Caco-2 (cell line): Measurements from ENCODE around the gene CDH13. TPM values are rescaled to one million over a fixed set of nuclear protein-coding genes. Genes with fewer than 3 reads are reported as not detected.

Source experiments
- BruUV-seq: library from RNA; stranded (reverse); fragments of 400-500 nt; replicated peaks from 2 replicates; lab custom pipeline; 2021; lab: Mats Ljungman, UMichigan
- CTCF ChIA-PET: fragments of 300-600 bp; sonication (Branson Sonifier 250); formaldehyde crosslinking; loops from one replicate; lab custom pipeline; 2022; ENCODE audit warnings: antibody characterized with exemption; lab: Charles Lee
- POLR2A ChIA-PET: fragments of 300-600 bp; sonication (Branson Sonifier 250); formaldehyde crosslinking; loops from one replicate; lab custom pipeline; 2022; ENCODE audit warnings: antibody characterized with exemption; lab: Charles Lee
- DNase-seq, 2 experiments: peaks; one replicate each; pipeline versions ENCODE4 v3.0.0 to v3.0.0-alpha.2; 2020 to 2022
- H3K27me3 ChIP-seq: replicated peaks from 2 replicates; pipeline ENCODE4 v1.6.0; 2011; ENCODE audit warnings: low read length; ENCODE audit not compliant: control insufficient read depth, insufficient read depth
- H3K36me3 ChIP-seq: 2 replicates; pipeline ENCODE4 v1.5.1; 2011; ENCODE audit warnings: low read length; ENCODE audit not compliant: control insufficient read depth, insufficient read depth
- H3K4me1 ChIP-seq: fragments of 250-450 bp; sonication (Bioruptor Pico); 2 replicates; pipeline ENCODE4 v1.5.1; 2020; ENCODE audit warnings: mild to moderate bottlenecking
- H3K4me3 ChIP-seq: 2 replicates; pipeline ENCODE4 v1.5.1; 2011; ENCODE audit warnings: low read depth, mild to moderate bottlenecking, control low read depth, low read length
- H3K9me3 ChIP-seq: fragments of 250-450 bp; sonication (Bioruptor Pico); 2 replicates; pipeline ENCODE4 v1.5.1; 2020; ENCODE audit warnings: mild to moderate bottlenecking, moderate library complexity
- H3K27ac Mint-ChIP-seq: one replicate; pipeline ENCODE4 v1.8.0; 2022; ENCODE audit warnings: mixed read lengths; ENCODE audit not compliant: unreplicated experiment
- H3K27me3 Mint-ChIP-seq: one replicate; pipeline ENCODE4 v1.8.0; 2022; ENCODE audit warnings: mixed read lengths; ENCODE audit not compliant: insufficient read depth, unreplicated experiment
- H3K36me3 Mint-ChIP-seq: one replicate; pipeline ENCODE4 v1.8.0; 2022; ENCODE audit warnings: mild to moderate bottlenecking, mixed read lengths; ENCODE audit not compliant: insufficient read depth, unreplicated experiment
- H3K4me1 Mint-ChIP-seq: one replicate; pipeline ENCODE4 v1.8.0; 2022; ENCODE audit warnings: low read depth, mixed read lengths; ENCODE audit not compliant: unreplicated experiment
- H3K4me3 Mint-ChIP-seq: one replicate; pipeline ENCODE4 v1.8.0; 2022; ENCODE audit warnings: mild to moderate bottlenecking, moderate library complexity, mixed read lengths; ENCODE audit not compliant: unreplicated experiment
- H3K9me3 Mint-ChIP-seq: one replicate; pipeline ENCODE4 v1.8.0; 2022; ENCODE audit warnings: mixed read lengths; ENCODE audit not compliant: unreplicated experiment
- CTCF ChIP-seq, 2 experiments: fragments of 200-600 bp in 1 of 2; IDR thresholded peaks; 1 replicate in 1 of 2; 2 replicates in 1 of 2; pipeline versions ENCODE4 v1.5.1 to v1.8.0; 2011 to 2022; ENCODE audit warnings: antibody characterized with exemption in 1 of 2, control low read depth in 1 of 2, inconsistent platforms in 1 of 2, low read depth in 1 of 2, low read length in 1 of 2, mild to moderate bottlenecking in 1 of 2, moderate library complexity in 1 of 2; ENCODE audit not compliant: insufficient read depth in 1 of 2, severe bottlenecking in 1 of 2, unreplicated experiment in 1 of 2
- intact Hi-C: fragments of 100-400 bp; cut with micrococcal nuclease; formaldehyde crosslinking; loops from one replicate; pipeline ENCODE4 v1.10.0; 2022; ENCODE audit not compliant: unreplicated experiment
- total RNA-seq: library from RNA; stranded (reverse); gene quantifications from 2 replicates; pipeline ENCODE4 v1.2.3, GENCODE V29; 2022

The CDH13 gene
- total RNA-seq, 1 experiment from 2014 or later, result 2.2 TPM

GRCh38 chr16:83143788-83144187, 517.0 kb downstream of the CDH13 start:
- no peaks in the 10 kb centered on the region for H3K9me3 ChIP-seq
- peak; percentile 92 to 97 for DNase-seq
- H3K4me3 ChIP-seq, result no peak overlapping the region
- H3K27me3 ChIP-seq, result no peaks in the 10 kb centered on the region
- no peaks in the 10 kb centered on the region for H3K36me3 ChIP-seq
- Mint-ChIP-seq H3K27me3 (no peaks in the 10 kb centered on the region), H3K4me3 (peak overlapping the region; percentile 54), H3K27ac (peak overlapping the region; percentile 81), H3K4me1 (peaks cover 17% of the 10 kb centered on the region), H3K36me3 (peaks cover under 1% of the 10 kb centered on the region), H3K9me3 (no peaks in the 10 kb centered on the region)
- peaks cover 33% of the 10 kb centered on the region for H3K4me1 ChIP-seq
- TF ChIP-seq CTCF (IDR thresholded peaks at IDR 0.05; ENCODE audit: insufficient read depth in 1 of 2, low read depth in 1 of 2, low read length in 1 of 2, severe bottlenecking in 1 of 2, unreplicated experiment in 1 of 2), result no peak
- intact Hi-C loops, result loop anchor here (5.0 kb wide), 1 partner anchor 491 kb away; no protein-coding TSS in a partner anchor
- CTCF ChIA-PET, result no interaction called here
- no TSS peak for BruUV-seq
- POLR2A ChIA-PET, result no interaction called here

GRCh38 chr16:83145297-83145696, 518.5 kb downstream of the CDH13 start:
- intact Hi-C loops, result no loop called here
- Mint-ChIP-seq H3K4me3 (no peak overlapping the region), H3K4me1 (peaks cover 16% of the 10 kb centered on the region), H3K27me3 (no peaks in the 10 kb centered on the region), H3K9me3 (no peaks in the 10 kb centered on the region), H3K36me3 (no peaks in the 10 kb centered on the region), H3K27ac (peak overlapping the region; percentile 81)
- H3K4me1 ChIP-seq, result peaks cover 33% of the 10 kb centered on the region
- no peaks in the 10 kb centered on the region for H3K9me3 ChIP-seq
- no peak for DNase-seq
- H3K4me3 ChIP-seq, result no peak overlapping the region
- CTCF ChIA-PET, result interaction anchor here (0.7 kb wide), 1 partner anchor 1318 kb away, joined by 3 read pairs; no protein-coding TSS in a partner anchor
- no peak for TF ChIP-seq CTCF (IDR thresholded peaks at IDR 0.05; ENCODE audit: insufficient read depth in 1 of 2, low read depth in 1 of 2, low read length in 1 of 2, severe bottlenecking in 1 of 2, unreplicated experiment in 1 of 2)
- no peaks in the 10 kb centered on the region for H3K36me3 ChIP-seq
- BruUV-seq, result no TSS peak
- H3K27me3 ChIP-seq, result no peaks in the 10 kb centered on the region
- POLR2A ChIA-PET, result no interaction called here

GRCh38 chr16:83147244-83147643, 520.5 kb downstream of the CDH13 start:
- Histone ChIP-seq H3K27me3 (no peaks in the 10 kb centered on the region), H3K4me3 (no peak overlapping the region), H3K9me3 (peaks cover 5% of the 10 kb centered on the region; the same call in 1 of the 2 replicates), H3K36me3 (no peaks in the 10 kb centered on the region), H3K4me1 (peaks cover 33% of the 10 kb centered on the region)
- no peak for DNase-seq
- Mint-ChIP-seq H3K4me1 (peaks cover 16% of the 10 kb centered on the region), H3K9me3 (no peaks in the 10 kb centered on the region), H3K4me3 (no peak overlapping the region), H3K27me3 (no peaks in the 10 kb centered on the region), H3K36me3 (no peaks in the 10 kb centered on the region), H3K27ac (peak overlapping the region; percentile 31)
- no peak for TF ChIP-seq CTCF (IDR thresholded peaks at IDR 0.05; ENCODE audit: insufficient read depth in 1 of 2, low read depth in 1 of 2, low read length in 1 of 2, severe bottlenecking in 1 of 2, unreplicated experiment in 1 of 2)
- no TSS peak for BruUV-seq
- CTCF ChIA-PET, result no interaction called here
- POLR2A ChIA-PET, result no interaction called here
- intact Hi-C loops, result no loop called here
